RWPE1 (cell line): ENCODE results near the gene ADAMTS9.

ENCODE experiments used
- CTCF ChIA-PET: fragments of 350-600 bp; sonication (Branson Sonifier 250); formaldehyde crosslinking; extraction: SDS; loops from one replicate; lab custom pipeline; 2021; lab: Yijun Ruan, JAX
- POLR2A ChIA-PET: fragments of 400-600 bp; formaldehyde crosslinking; extraction: SDS; loops from one replicate; lab custom pipeline; 2020; ENCODE audit warnings: antibody characterized with exemption; ENCODE audit not compliant: low non-redundant PET; lab: Yijun Ruan, JAX
- DNase-seq: peaks from one replicate; pipeline ENCODE4 v3.0.0; 2012; ENCODE audit warnings: low spot score
- H3K27ac ChIP-seq: fragments of 450-650 bp; 2 replicates; pipeline ENCODE4 v1.5.1; 2017
- TF ChIP-seq, protein P1 (sequence below): fragments of 450-650 bp; conservative IDR thresholded peaks from 2 replicates; pipeline ENCODE4 v1.5.1; 2017; ENCODE audit warnings: low read depth, mild to moderate bottlenecking

Gene ADAMTS9

DNA sequence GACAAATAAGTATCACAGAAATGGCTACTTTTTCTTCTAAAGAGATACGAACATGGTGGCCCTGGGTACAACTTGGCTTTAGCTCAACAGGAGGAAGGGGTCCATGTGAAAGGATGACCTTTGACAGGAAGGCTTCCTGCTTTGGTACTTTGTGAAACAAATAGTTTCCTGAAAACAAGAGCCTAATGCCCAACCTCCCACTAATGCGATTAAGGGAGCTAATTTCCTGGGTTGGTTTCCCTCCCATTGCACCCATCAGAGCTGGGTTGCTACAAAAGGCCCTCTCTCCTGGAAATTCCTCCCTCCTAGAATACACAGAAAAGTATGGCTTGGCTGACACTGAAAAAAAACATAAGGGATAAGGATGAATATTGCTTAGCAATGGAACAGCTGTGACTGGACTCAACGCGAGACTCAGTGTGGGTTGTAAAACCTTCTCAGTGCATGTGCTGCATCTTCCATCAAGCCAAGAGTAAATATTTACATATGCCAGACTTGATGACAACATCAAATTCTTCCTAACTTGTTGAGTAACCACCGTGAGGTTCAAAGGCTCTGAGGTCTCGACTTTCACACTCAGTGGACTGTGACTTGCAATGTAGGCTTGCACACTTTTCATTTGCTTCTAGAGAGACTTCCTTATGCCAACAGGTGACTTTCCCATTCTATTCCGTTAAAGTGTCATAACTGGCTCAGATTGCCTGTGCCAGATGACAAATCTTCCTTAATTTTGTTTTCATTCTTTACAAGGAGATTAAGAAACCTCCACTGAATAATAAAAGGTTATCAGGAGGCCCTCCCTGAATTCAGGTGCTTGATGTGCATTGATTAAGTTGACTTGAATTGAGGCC is 60.1 kb downstream of the ADAMTS9 start:
- ChIA-PET POLR2A (no interaction called here), CTCF (no interaction called here)

DNA sequence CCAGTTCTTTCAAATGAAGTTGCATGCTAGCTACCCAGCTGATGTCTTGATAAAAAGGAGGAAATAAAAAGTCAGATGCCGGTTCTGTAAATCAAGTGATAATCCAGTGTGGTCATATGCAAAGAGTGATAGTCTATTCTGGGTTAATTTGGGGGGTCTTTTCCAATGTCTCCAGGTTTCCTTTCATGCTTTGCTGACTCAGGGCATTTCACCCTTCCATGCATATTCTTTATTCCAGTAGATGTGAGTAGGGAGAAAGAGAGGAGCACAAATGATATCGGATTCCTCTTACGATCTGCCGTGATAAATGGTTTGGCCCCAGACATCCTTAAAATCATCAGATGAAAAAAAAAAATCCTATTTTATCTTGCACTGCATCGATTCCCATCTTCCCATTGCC is 60.8 kb downstream of the ADAMTS9 start:
- DNase-seq: no peak
- TF ChIP-seq, protein P1, sequence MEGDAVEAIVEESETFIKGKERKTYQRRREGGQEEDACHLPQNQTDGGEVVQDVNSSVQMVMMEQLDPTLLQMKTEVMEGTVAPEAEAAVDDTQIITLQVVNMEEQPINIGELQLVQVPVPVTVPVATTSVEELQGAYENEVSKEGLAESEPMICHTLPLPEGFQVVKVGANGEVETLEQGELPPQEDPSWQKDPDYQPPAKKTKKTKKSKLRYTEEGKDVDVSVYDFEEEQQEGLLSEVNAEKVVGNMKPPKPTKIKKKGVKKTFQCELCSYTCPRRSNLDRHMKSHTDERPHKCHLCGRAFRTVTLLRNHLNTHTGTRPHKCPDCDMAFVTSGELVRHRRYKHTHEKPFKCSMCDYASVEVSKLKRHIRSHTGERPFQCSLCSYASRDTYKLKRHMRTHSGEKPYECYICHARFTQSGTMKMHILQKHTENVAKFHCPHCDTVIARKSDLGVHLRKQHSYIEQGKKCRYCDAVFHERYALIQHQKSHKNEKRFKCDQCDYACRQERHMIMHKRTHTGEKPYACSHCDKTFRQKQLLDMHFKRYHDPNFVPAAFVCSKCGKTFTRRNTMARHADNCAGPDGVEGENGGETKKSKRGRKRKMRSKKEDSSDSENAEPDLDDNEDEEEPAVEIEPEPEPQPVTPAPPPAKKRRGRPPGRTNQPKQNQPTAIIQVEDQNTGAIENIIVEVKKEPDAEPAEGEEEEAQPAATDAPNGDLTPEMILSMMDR: no peak
- no peak overlapping the region for H3K27ac ChIP-seq
- POLR2A ChIA-PET: no interaction called here
- CTCF ChIA-PET: no interaction called here

More for the DNA sequence above, 60.1 kb downstream of the ADAMTS9 start:
- TF ChIP-seq, protein P1: no peak
- H3K27ac ChIP-seq: no peak overlapping the region
- DNase-seq: no peak

DNA sequence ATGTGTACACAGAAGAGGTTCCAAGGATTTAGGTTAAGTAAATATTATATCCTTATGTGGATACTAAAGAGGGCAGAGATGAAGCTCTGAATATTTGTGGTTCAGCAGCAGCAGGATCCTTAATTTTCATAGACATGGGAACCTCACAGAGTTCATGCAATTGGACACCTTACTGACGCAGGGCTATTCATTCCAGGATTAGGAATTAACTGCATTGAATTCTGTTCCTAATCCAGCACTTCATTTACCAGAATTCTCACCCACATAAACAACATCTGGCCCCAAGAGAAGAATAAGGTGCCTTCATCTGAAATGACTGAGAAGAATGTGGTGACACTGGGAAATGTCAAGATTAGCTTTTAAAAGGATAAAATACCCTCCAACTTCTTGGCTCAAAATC is 62.4 kb downstream of the ADAMTS9 start:
- CTCF ChIA-PET: no interaction called here
- POLR2A ChIA-PET: no interaction called here
- H3K27ac ChIP-seq: no peak overlapping the region
- no peak for DNase-seq
- TF ChIP-seq, protein P1: no peak

DNA sequence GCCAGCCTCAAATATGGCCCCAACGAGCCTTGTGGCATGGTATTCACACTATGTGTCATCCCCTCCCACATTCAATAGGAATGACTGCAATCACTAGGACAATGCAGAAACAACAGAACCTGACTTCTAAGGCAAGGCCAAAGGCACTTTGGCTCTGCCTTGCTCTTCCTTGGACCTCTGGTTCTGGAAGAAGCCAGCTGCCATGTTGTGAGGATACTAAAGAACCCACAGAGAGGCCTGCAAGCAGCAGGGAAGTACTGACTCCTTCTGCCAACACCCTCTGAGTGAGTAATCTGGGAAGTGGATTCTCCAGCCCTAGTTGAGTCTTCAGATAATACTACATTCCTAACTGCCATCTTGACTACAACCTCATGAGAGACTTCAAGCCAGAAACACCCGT is 64.7 kb downstream of the ADAMTS9 start:
- no peak for DNase-seq
- TF ChIP-seq, protein P1: no peak
- POLR2A ChIA-PET: no interaction called here
- CTCF ChIA-PET: no interaction called here
- H3K27ac ChIP-seq: no peak overlapping the region

DNA sequence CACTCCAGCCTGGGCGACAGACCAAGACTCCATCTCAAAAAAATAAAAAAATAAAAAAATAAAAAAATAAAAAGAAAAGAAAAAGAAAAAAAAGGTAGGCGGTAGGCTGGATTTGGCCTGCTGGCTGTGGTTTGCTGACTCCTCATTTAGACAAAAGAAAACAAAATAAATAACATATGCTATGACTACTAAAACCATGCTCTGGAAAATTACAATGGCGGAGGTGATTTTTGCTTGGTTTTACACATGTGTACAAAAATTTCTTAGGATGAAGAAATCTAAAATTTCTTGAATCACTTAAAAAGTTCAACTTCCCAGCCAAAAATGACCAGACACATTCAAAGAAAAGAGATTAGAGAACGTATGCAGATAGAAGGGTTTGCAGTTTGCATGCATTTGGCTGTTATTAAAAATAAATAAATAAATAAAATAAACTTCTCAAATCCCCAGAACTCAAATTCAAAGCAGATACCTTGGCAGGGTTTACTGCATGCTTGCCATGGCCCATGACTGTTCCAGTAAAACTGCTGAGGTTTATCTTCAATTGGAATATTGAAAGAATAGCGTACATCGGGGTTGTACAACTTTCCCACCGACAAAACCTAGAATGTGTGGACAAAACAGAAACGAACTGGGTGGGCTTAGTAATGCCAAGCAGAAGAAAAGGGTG is 65.9 kb downstream of the ADAMTS9 start:
- TF ChIP-seq, protein P1: no peak
- DNase-seq: no peak
- no peak overlapping the region for H3K27ac ChIP-seq
- ChIA-PET CTCF (no interaction called here), POLR2A (no interaction called here)

DNA sequence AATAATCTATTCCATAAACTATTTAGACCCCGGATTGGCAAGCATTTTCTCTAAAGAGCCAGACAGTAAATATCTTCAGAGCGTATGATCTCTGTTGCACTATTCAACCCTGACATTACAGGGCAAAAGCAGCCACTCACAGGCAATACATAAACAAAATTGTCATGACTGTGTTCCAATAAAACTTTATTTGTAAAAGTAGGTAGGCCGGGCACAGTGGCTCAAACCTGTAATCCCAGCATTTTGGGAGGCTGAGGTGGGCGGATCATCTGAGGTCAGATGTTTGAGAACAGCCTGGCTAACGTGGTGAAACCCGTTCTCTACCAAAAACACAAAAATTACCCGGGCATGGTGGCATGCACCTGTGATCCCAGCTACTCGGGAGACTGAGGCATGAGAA is 66.5 kb downstream of the ADAMTS9 start:
- no peak for DNase-seq
- TF ChIP-seq, protein P1: no peak
- no peak overlapping the region for H3K27ac ChIP-seq
- ChIA-PET CTCF (no interaction called here), POLR2A (no interaction called here)
